ENCODE results near the gene CHD2.

CHD2 gene

DNA sequence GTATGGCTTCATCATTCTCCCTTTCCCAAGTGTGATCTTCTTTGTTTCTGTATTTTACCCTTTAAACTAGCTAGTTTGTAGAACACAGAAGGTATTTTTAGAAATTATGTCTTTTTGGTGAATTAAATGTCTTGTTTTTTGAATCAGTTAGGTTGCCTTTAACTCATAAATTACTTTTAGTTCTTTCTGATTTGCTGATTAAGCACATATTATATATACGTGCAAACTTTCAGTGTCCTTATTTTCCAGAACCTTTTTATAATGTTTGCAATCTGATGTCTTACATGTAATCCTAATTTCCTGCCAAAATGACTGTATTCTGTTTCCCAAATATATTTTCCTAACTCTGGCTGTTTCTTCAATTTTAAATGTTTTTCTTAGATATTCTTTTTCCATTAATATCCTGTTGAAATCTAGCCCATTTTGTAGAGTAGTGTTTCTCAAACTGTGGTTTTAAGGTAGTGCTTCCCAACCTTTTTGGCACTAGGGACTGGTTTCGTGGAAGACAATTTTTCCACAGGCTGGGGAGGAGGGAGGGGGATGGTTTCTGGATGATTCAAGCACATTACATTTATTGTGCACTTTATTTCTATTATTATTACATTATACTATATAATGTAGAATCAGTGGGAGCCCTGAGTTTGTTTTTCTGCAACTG lies 51.8 kb downstream of the CHD2 start:
- Histone ChIP-seq H3K9me3 (ENCODE audit: insufficient read depth, low read depth, low read length) (peaks cover 17% of the 10 kb centered on the region; the same call in 1 of the 2 replicates), H3K9me2 (replicated peaks; ENCODE audit: low read depth, low read length) (no peaks in the 10 kb centered on the region), H3K4me1 (ENCODE audit: insufficient read depth, low read length, poor library complexity, severe bottlenecking) (no peaks in the 10 kb centered on the region), H3F3A (ENCODE audit: low read depth) (no peaks in the 10 kb centered on the region), H3K27me3 (ENCODE audit: insufficient read depth, low read length, poor library complexity, severe bottlenecking) (no peaks in the 10 kb centered on the region), H3K36me3 (ENCODE audit: insufficient read depth, low read length) (peaks cover 97% of the 10 kb centered on the region), H3K4me3 (ENCODE audit: low read length, poor library complexity, severe bottlenecking) (no peak overlapping the region), H3K79me2 (ENCODE audit: insufficient read depth, low read length) (no peaks in the 10 kb centered on the region), H2AFZ (ENCODE audit: low read length) (no peak overlapping the region), H3K9ac (ENCODE audit: low read depth, low read length, poor library complexity, severe bottlenecking) (no peak overlapping the region), H3K4me2 (ENCODE audit: low read depth, low read length, poor library complexity, severe bottlenecking) (no peak overlapping the region), H4K20me1 (ENCODE audit: insufficient read depth, low read length, poor library complexity, severe bottlenecking) (peaks cover 5% of the 10 kb centered on the region)
- no peak for TF ChIP-seq EZH2phosphoT487 (IDR thresholded peaks at IDR 0.05; ENCODE audit: borderline replicate concordance)

GRCh38 chr15:92952458-92952850 lies 52.3 kb downstream of the CHD2 start:
- Histone ChIP-seq H3K4me2 (ENCODE audit: low read depth, low read length, poor library complexity, severe bottlenecking) (no peak overlapping the region), H3K27me3 (ENCODE audit: insufficient read depth, low read length, poor library complexity, severe bottlenecking) (no peaks in the 10 kb centered on the region), H3K79me2 (ENCODE audit: insufficient read depth, low read length) (no peaks in the 10 kb centered on the region), H3K9me3 (ENCODE audit: insufficient read depth, low read depth, low read length) (peaks cover 17% of the 10 kb centered on the region; the same call in 1 of the 2 replicates), H3K36me3 (ENCODE audit: insufficient read depth, low read length) (peaks cover 97% of the 10 kb centered on the region), H3F3A (ENCODE audit: low read depth) (no peaks in the 10 kb centered on the region), H3K9ac (ENCODE audit: low read depth, low read length, poor library complexity, severe bottlenecking) (no peak overlapping the region), H4K20me1 (ENCODE audit: insufficient read depth, low read length, poor library complexity, severe bottlenecking) (peaks cover 5% of the 10 kb centered on the region), H3K9me2 (replicated peaks; ENCODE audit: low read depth, low read length) (no peaks in the 10 kb centered on the region), H3K4me3 (ENCODE audit: low read length, poor library complexity, severe bottlenecking) (no peak overlapping the region), H2AFZ (ENCODE audit: low read length) (no peak overlapping the region), H3K4me1 (ENCODE audit: insufficient read depth, low read length, poor library complexity, severe bottlenecking) (no peaks in the 10 kb centered on the region)
- TF ChIP-seq EZH2phosphoT487 (IDR thresholded peaks at IDR 0.05; ENCODE audit: borderline replicate concordance) (no peak), CTCF (conservative IDR thresholded peaks at IDR 0.05; ENCODE audit: low read length) (no peak)

GRCh38 chr15:92953566-92953965 lies 53.4 kb downstream of the CHD2 start:
- Histone ChIP-seq H3K9ac (ENCODE audit: low read depth, low read length, poor library complexity, severe bottlenecking) (no peak overlapping the region), H3K4me2 (ENCODE audit: low read depth, low read length, poor library complexity, severe bottlenecking) (no peak overlapping the region), H3K9me3 (ENCODE audit: insufficient read depth, low read depth, low read length) (peaks cover 17% of the 10 kb centered on the region; the same call in 1 of the 2 replicates), H3K4me1 (ENCODE audit: insufficient read depth, low read length, poor library complexity, severe bottlenecking) (no peaks in the 10 kb centered on the region), H4K20me1 (ENCODE audit: insufficient read depth, low read length, poor library complexity, severe bottlenecking) (peaks cover 5% of the 10 kb centered on the region), H3F3A (ENCODE audit: low read depth) (no peaks in the 10 kb centered on the region), H3K36me3 (ENCODE audit: insufficient read depth, low read length) (peaks cover 97% of the 10 kb centered on the region), H3K79me2 (ENCODE audit: insufficient read depth, low read length) (peaks cover 8% of the 10 kb centered on the region), H2AFZ (ENCODE audit: low read length) (no peak overlapping the region), H3K4me3 (ENCODE audit: low read length, poor library complexity, severe bottlenecking) (no peak overlapping the region), H3K9me2 (replicated peaks; ENCODE audit: low read depth, low read length) (no peaks in the 10 kb centered on the region), H3K27me3 (ENCODE audit: insufficient read depth, low read length, poor library complexity, severe bottlenecking) (no peaks in the 10 kb centered on the region)
- TF ChIP-seq CTCF (conservative IDR thresholded peaks at IDR 0.05; ENCODE audit: low read length) = no peak
- TF ChIP-seq EZH2phosphoT487 (IDR thresholded peaks at IDR 0.05; ENCODE audit: borderline replicate concordance) = no peak

- H3K4me1 ChIP-seq (ENCODE audit: insufficient read depth, low read length, poor library complexity, severe bottlenecking) = no peaks in the 10 kb centered on the region
- no peak for TF ChIP-seq CTCF (conservative IDR thresholded peaks at IDR 0.05; ENCODE audit: low read length)
- TF ChIP-seq EZH2phosphoT487 (IDR thresholded peaks at IDR 0.05; ENCODE audit: borderline replicate concordance) = no peak
- H3K9ac ChIP-seq (ENCODE audit: low read depth, low read length, poor library complexity, severe bottlenecking) = no peak overlapping the region
- no peaks in the 10 kb centered on the region for H3K27me3 ChIP-seq (ENCODE audit: insufficient read depth, low read length, poor library complexity, severe bottlenecking)
- peaks cover 5% of the 10 kb centered on the region for H4K20me1 ChIP-seq (ENCODE audit: insufficient read depth, low read length, poor library complexity, severe bottlenecking)
- no peak overlapping the region for H3K4me3 ChIP-seq (ENCODE audit: low read length, poor library complexity, severe bottlenecking)
- no peak overlapping the region for H3K4me2 ChIP-seq (ENCODE audit: low read depth, low read length, poor library complexity, severe bottlenecking)
- H3K9me3 ChIP-seq (ENCODE audit: insufficient read depth, low read depth, low read length) = peaks cover 14% of the 10 kb centered on the region; the same call in 1 of the 2 replicates
- no peak overlapping the region for H2AFZ ChIP-seq (ENCODE audit: low read length)
- peaks cover 13% of the 10 kb centered on the region for H3K79me2 ChIP-seq (ENCODE audit: insufficient read depth, low read length)
- H3K36me3 ChIP-seq (ENCODE audit: insufficient read depth, low read length) = peaks cover 97% of the 10 kb centered on the region
- H3F3A ChIP-seq (ENCODE audit: low read depth) = no peaks in the 10 kb centered on the region
- H3K9me2 ChIP-seq (replicated peaks; ENCODE audit: low read depth, low read length) = no peaks in the 10 kb centered on the region
Observed at GRCh38 chr15:92954002-92954401, 53.9 kb downstream of the CHD2 start.

Measured in Loucy (cell line).